ENCODE results near the gene TOMM70. TPM values are rescaled to one million over a fixed set of nuclear protein-coding genes. Genes with fewer than 3 reads are reported as not detected.

TOMM70 gene
- total and polyA plus RNA-seq, 2 of the 8 experiments (the other 6 are each of a cell fraction or from before 2014, with no cell fraction given), result 10.9 to 52.1 TPM

DNA sequence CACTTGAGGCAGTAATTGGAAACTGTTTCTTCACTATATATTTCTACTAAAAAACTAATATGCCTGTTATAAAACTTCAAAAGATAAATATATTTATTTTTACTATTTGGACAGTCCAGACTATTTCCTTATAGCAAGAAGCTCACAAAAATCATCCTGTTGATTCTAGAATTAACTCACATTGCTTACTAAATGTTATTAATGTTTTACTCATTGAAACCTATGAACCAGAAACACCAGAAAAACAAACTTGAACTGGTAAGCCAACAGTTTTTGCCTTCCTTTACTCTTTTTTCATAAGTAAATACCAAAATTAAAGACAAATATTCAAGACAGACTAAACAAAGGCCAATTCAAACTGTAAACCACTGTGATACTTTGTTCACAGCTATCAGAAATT lies 26.4 kb downstream of the TOMM70 start:
- Histone ChIP-seq H3K27me3 (replicated peaks in 1 of 4; ENCODE audit: control insufficient read depth in 3 of 4, extremely low read depth in 1 of 4, insufficient read depth in 3 of 4, low read length in 3 of 4) (no peaks in the 10 kb centered on the region), H2BK20ac (ENCODE audit: low read length) (no peak overlapping the region), H4K8ac (ENCODE audit: extremely low read depth, insufficient read depth, low read length) (no peak overlapping the region), H3K23me2 (ENCODE audit: low read depth, low read length) (no peaks in the 10 kb centered on the region), H3K4me1 (replicated peaks in 1 of 4; ENCODE audit: control insufficient read depth in 3 of 4, insufficient read depth in 4 of 4, low read length in 3 of 4) (no peaks in the 10 kb centered on the region), H4K91ac (replicated peaks; ENCODE audit: insufficient read length, low read length) (no peak overlapping the region), H3K9ac (replicated peaks in 1 of 4; ENCODE audit: extremely low read depth in 1 of 4, low read depth in 3 of 4, low read length in 3 of 4) (no peak overlapping the region), H4K5ac (ENCODE audit: insufficient read length, low read depth, low read length) (no peak overlapping the region), H3K4me2 (ENCODE audit: insufficient read depth in 1 of 2, low read depth in 2 of 2, low read length in 2 of 2) (no peak overlapping the region), H3K23ac (ENCODE audit: insufficient read length) (no peak overlapping the region), H3K27ac (ENCODE audit: low read depth, low read length) (no peak overlapping the region), H3K36me3 (ENCODE audit: control insufficient read depth in 2 of 4, insufficient read depth in 4 of 4, low read length in 3 of 4) (peaks cover 3 to 57% (median 22%) of the 10 kb centered on the region in 4 experiments), H3K56ac (replicated peaks; ENCODE audit: insufficient read length, low read depth, low read length) (no peak overlapping the region), H3K4me3 (ENCODE audit: extremely low read depth in 1 of 4, insufficient read depth in 2 of 4, low read depth in 3 of 4, low read length in 4 of 4) (no peak overlapping the region), H2AFZ (ENCODE audit: low read length) (no peak overlapping the region), H3K9me3 (ENCODE audit: insufficient read depth in 2 of 2, low read depth in 1 of 2, low read length in 1 of 2) (no peaks in the 10 kb centered on the region), H3K14ac (ENCODE audit: insufficient read length) (no peak overlapping the region), H2BK15ac (ENCODE audit: low read length) (no peak overlapping the region), H3K79me1 (ENCODE audit: low read depth, low read length) (0 out of 2 replicates have a peak, but pooled peaks cover 2% of the 10 kb centered on the region), H4K20me1 (replicated peaks in 1 of 2; ENCODE audit: control insufficient read depth in 1 of 2, insufficient read depth in 2 of 2, low read length in 2 of 2) (peaks cover 0 to 5% of the 10 kb centered on the region in 2 experiments), H3K18ac (ENCODE audit: extremely low read depth, low read length) (no peak overlapping the region), H3K4ac (replicated peaks; ENCODE audit: insufficient read length, low read depth, low read length) (no peak overlapping the region), H2BK5ac (ENCODE audit: low read depth, low read length) (no peak overlapping the region), H2BK12ac (ENCODE audit: low read depth, low read length) (no peak overlapping the region), H2AK5ac (ENCODE audit: low read depth, low read length) (no peak overlapping the region), H3K79me2 (ENCODE audit: control insufficient read depth in 1 of 2, insufficient read depth in 2 of 2, low read length in 2 of 2) (no peaks in the 10 kb centered on the region), H2BK120ac (replicated peaks; ENCODE audit: low read depth, low read length) (no peak overlapping the region)
- CTCF ChIA-PET (ENCODE audit: partially characterized antibody), result interaction anchor here (1.3 kb wide), 1 partner anchor 13 kb away, joined by 4 read pairs; no protein-coding TSS in a partner anchor
- POLR2A ChIA-PET (ENCODE audit: partially characterized antibody), result interaction anchor here (1.6 kb wide), 1 partner anchor 15 kb away, joined by 5 read pairs; no protein-coding TSS in a partner anchor
- DNase-seq (ENCODE audit: low read depth in 1 of 2, low spot score in 2 of 2) (no peak), FAIRE-seq (no peak)
- TF ChIP-seq, protein P1, sequence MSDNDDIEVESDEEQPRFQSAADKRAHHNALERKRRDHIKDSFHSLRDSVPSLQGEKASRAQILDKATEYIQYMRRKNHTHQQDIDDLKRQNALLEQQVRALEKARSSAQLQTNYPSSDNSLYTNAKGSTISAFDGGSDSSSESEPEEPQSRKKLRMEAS (IDR thresholded peaks at IDR 0.05), result no peak
- TF ChIP-seq, protein P2, sequence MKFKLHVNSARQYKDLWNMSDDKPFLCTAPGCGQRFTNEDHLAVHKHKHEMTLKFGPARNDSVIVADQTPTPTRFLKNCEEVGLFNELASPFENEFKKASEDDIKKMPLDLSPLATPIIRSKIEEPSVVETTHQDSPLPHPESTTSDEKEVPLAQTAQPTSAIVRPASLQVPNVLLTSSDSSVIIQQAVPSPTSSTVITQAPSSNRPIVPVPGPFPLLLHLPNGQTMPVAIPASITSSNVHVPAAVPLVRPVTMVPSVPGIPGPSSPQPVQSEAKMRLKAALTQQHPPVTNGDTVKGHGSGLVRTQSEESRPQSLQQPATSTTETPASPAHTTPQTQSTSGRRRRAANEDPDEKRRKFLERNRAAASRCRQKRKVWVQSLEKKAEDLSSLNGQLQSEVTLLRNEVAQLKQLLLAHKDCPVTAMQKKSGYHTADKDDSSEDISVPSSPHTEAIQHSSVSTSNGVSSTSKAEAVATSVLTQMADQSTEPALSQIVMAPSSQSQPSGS (IDR thresholded peaks at IDR 0.05; ENCODE audit: low read length), result no peak
- TF ChIP-seq CREB1 (IDR thresholded peaks at IDR 0.05) (no peak), SAP30 (IDR thresholded peaks at IDR 0.05; ENCODE audit: insufficient read depth, insufficient replicate concordance, low read length) (no peak), SUZ12 (IDR thresholded peaks at IDR 0.05; ENCODE audit: low read length) (no peak), YY1 (IDR thresholded peaks at IDR 0.05; ENCODE audit: low read depth, low read length) (no peak), MAFK (IDR thresholded peaks at IDR 0.05; ENCODE audit: low read depth, low read length) (no peak), CTBP2 (IDR thresholded peaks at IDR 0.05; ENCODE audit: borderline replicate concordance, insufficient read depth, insufficient read length, low read length) (no peak), BACH1 (IDR thresholded peaks at IDR 0.05; ENCODE audit: low read length) (no peak), RXRA (IDR thresholded peaks at IDR 0.05; ENCODE audit: insufficient read depth, low read depth, low read length) (no peak), PHF8 (conservative IDR thresholded peaks at IDR 0.05; ENCODE audit: low read depth, low read length) (no peak)
- TF ChIP-seq, protein P3, sequence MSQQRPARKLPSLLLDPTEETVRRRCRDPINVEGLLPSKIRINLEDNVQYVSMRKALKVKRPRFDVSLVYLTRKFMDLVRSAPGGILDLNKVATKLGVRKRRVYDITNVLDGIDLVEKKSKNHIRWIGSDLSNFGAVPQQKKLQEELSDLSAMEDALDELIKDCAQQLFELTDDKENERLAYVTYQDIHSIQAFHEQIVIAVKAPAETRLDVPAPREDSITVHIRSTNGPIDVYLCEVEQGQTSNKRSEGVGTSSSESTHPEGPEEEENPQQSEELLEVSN (IDR thresholded peaks at IDR 0.05), result no peak

All from H1 (cell line).